HepG2 (cell line): Measurements from ENCODE around the gene TMEM108. TPM values are rescaled to one million over a fixed set of nuclear protein-coding genes. Genes with fewer than 3 reads are reported as not detected.

Experiments
- ZC3H4 ChIP-seq: sonication (generic); formaldehyde crosslinking; IDR thresholded peaks from 2 replicates; pipeline ENCODE4 v1.4.0; 2020; ENCODE audit warnings: missing genetic modification reagents, borderline replicate concordance
- polyA plus RNA-seq, 8 experiments: library from polyadenylated mRNA; depleted of rRNA in 3 of 8; stranded (reverse) in 7 of 8; unstranded in 1 of 8; fragments of >200 nt; fragmentation: Illumina TruSeq in 4 of 8; extraction: Trizol in 4 of 8; gene quantifications; 2 replicates each; pipeline versions ENCODE4 v1.2.1 to v1.2.3, GENCODE V29; 2011 to 2016; ENCODE audit warnings: low read depth in 4 of 8, missing spikeins in 1 of 8, mixed read lengths in 1 of 8; ENCODE audit not compliant: insufficient read depth in 1 of 8
- total RNA-seq, 5 experiments: library from RNA; depleted of rRNA; stranded (reverse); fragments of >200 nt; fragmentation: Illumina TruSeq; extraction: Trizol; gene quantifications; 2 replicates each; pipeline ENCODE4 v1.2.3, GENCODE V29; 2016; ENCODE audit warnings: low read depth in 1 of 5
- TF ChIP-seq, protein P1 (sequence below), 2 experiments: fragments of 450-650 bp in 1 of 2; sonication (generic) in 1 of 2; formaldehyde crosslinking in 1 of 2; IDR thresholded peaks; 2 replicates each; pipeline versions ENCODE4 v1.6.1 to v1.8.0; 2016 to 2022; ENCODE audit warnings: antibody characterized with exemption in 1 of 2, mild to moderate bottlenecking in 1 of 2, missing genetic modification reagents in 1 of 2
- TF ChIP-seq, protein P2 (sequence below): sonication (generic); formaldehyde crosslinking; IDR thresholded peaks from 2 replicates; pipeline ENCODE4 v1.9.0; 2022; ENCODE audit warnings: low read depth, missing genetic modification reagents

Gene TMEM108
- total and polyA plus RNA-seq, 2 of the 13 experiments (the other 11 are each of a cell fraction or from before 2014, with no cell fraction given): not detected

DNA sequence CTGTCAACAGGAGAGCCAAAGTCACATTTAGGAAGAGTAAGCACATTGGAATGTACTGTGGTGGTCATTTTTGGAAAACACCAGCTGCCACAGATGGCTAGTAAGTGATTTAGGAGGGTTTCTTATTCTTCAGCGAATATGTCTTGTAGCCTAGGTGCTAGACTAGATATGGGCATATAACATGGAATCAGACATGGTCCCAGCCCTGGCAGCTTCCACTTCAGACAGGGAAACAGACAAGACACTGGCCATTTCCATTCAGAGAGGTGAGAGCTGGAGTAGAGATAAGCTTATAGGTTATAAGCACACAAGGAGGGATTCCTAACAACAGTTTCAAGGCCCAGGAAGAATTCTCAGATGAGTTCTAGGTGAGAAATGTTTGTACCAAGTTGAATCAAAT, 333.5 kb downstream of the TMEM108 start (continued):
- TF ChIP-seq, protein P1, sequence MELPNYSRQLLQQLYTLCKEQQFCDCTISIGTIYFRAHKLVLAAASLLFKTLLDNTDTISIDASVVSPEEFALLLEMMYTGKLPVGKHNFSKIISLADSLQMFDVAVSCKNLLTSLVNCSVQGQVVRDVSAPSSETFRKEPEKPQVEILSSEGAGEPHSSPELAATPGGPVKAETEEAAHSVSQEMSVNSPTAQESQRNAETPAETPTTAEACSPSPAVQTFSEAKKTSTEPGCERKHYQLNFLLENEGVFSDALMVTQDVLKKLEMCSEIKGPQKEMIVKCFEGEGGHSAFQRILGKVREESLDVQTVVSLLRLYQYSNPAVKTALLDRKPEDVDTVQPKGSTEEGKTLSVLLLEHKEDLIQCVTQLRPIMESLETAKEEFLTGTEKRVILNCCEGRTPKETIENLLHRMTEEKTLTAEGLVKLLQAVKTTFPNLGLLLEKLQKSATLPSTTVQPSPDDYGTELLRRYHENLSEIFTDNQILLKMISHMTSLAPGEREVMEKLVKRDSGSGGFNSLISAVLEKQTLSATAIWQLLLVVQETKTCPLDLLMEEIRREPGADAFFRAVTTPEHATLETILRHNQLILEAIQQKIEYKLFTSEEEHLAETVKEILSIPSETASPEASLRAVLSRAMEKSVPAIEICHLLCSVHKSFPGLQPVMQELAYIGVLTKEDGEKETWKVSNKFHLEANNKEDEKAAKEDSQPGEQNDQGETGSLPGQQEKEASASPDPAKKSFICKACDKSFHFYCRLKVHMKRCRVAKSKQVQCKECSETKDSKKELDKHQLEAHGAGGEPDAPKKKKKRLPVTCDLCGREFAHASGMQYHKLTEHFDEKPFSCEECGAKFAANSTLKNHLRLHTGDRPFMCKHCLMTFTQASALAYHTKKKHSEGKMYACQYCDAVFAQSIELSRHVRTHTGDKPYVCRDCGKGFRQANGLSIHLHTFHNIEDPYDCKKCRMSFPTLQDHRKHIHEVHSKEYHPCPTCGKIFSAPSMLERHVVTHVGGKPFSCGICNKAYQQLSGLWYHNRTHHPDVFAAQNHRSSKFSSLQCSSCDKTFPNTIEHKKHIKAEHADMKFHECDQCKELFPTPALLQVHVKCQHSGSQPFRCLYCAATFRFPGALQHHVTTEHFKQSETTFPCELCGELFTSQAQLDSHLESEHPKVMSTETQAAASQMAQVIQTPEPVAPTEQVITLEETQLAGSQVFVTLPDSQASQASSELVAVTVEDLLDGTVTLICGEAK (IDR thresholded peaks at IDR 0.05): no peak
- TF ChIP-seq, protein P1 (CRISPR knock-in tag; IDR thresholded peaks at IDR 0.05): no peak
- TF ChIP-seq ZC3H4: no peak
- TF ChIP-seq, protein P2, sequence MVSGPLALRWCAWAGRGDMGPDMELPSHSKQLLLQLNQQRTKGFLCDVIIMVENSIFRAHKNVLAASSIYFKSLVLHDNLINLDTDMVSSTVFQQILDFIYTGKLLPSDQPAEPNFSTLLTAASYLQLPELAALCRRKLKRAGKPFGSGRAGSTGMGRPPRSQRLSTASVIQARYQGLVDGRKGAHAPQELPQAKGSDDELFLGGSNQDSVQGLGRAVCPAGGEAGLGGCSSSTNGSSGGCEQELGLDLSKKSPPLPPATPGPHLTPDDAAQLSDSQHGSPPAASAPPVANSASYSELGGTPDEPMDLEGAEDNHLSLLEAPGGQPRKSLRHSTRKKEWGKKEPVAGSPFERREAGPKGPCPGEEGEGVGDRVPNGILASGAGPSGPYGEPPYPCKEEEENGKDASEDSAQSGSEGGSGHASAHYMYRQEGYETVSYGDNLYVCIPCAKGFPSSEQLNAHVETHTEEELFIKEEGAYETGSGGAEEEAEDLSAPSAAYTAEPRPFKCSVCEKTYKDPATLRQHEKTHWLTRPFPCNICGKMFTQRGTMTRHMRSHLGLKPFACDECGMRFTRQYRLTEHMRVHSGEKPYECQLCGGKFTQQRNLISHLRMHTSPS: no peak
